ENCODE data around the gene CYP27A1. TPM values are rescaled to one million over a fixed set of nuclear protein-coding genes. Genes with fewer than 3 reads are reported as not detected.

Gene CYP27A1
- total RNA-seq, 1 donor from 2014 or later, result 263 TPM

- no peak for ATAC-seq
- DNase-seq (ENCODE audit: low spot score), result no peak
These were observed 27.6 kb downstream of the CYP27A1 start for GRCh38 chr2:218809515-218809914.

- ATAC-seq, result no peak
- no peak for DNase-seq (ENCODE audit: low spot score)
These were observed 28.3 kb downstream of the CYP27A1 start for GRCh38 chr2:218810256-218810655.

- DNase-seq (ENCODE audit: low spot score), result no peak
- ATAC-seq, result no peak
These were observed 29.4 kb downstream of the CYP27A1 start for GRCh38 chr2:218811382-218811781.

- ATAC-seq (no peak), DNase-seq (ENCODE audit: low spot score) (no peak)
These were observed 30.3 kb downstream of the CYP27A1 start for GRCh38 chr2:218812096-218812815.

GRCh38 chr2:218812861-218813260 is 30.9 kb downstream of the CYP27A1 start:
- ATAC-seq (peak; percentile 13), DNase-seq (ENCODE audit: low spot score) (no peak)

GRCh38 chr2:218813771-218814460 is 32.0 kb downstream of the CYP27A1 start:
- ATAC-seq (no peak), DNase-seq (ENCODE audit: low spot score) (no peak)

GRCh38 chr2:218814540-218815243 is 32.7 kb downstream of the CYP27A1 start:
- ATAC-seq, result peak; percentile 29
- DNase-seq (ENCODE audit: low spot score), result no peak

GRCh38 chr2:218815244-218815637 is 33.3 kb downstream of the CYP27A1 start:
- ATAC-seq (peak; percentile 10), DNase-seq (ENCODE audit: low spot score) (no peak)

GRCh38 chr2:218815649-218816048 is 33.7 kb downstream of the CYP27A1 start:
- DNase-seq (ENCODE audit: low spot score), result no peak
- peak; percentile 17 for ATAC-seq

- ATAC-seq, result no peak
- no peak for DNase-seq (ENCODE audit: low spot score)
These were observed 34.6 kb downstream of the CYP27A1 start for GRCh38 chr2:218816561-218817011.

- DNase-seq (ENCODE audit: low spot score) (no peak), ATAC-seq (no peak)
These were observed 37.1 kb downstream of the CYP27A1 start for GRCh38 chr2:218819093-218819492.

GRCh38 chr2:218820746-218821369 is 38.9 kb downstream of the CYP27A1 start:
- DNase-seq (ENCODE audit: low spot score) (no peak), ATAC-seq (no peak)

- ATAC-seq, result no peak
- no peak for DNase-seq (ENCODE audit: low spot score)
These were observed 39.8 kb downstream of the CYP27A1 start for GRCh38 chr2:218821605-218822211.

- no peak for DNase-seq (ENCODE audit: low spot score)
- ATAC-seq, result no peak
These were observed 40.7 kb downstream of the CYP27A1 start for GRCh38 chr2:218822622-218823021.

GRCh38 chr2:218823196-218823855 is 41.4 kb downstream of the CYP27A1 start:
- peak; percentile 15 for ATAC-seq
- no peak for DNase-seq (ENCODE audit: low spot score)

- DNase-seq (ENCODE audit: low spot score) (no peak), ATAC-seq (peak; percentile 37)
These were observed 42.1 kb downstream of the CYP27A1 start for GRCh38 chr2:218824004-218824403.

GRCh38 chr2:218826791-218827190 is 44.8 kb downstream of the CYP27A1 start:
- ATAC-seq, result no peak
- no peak for DNase-seq (ENCODE audit: low spot score)

- DNase-seq (ENCODE audit: low spot score) (no peak), ATAC-seq (no peak)
These were observed 45.9 kb downstream of the CYP27A1 start for GRCh38 chr2:218827701-218828476.

- ATAC-seq (no peak), DNase-seq (ENCODE audit: low spot score) (no peak)
These were observed 46.5 kb downstream of the CYP27A1 start for GRCh38 chr2:218828477-218828778.

Data from left lobe of liver (tissue), 2 donors.